ENCODE data around the gene ISOC2.

GRCh38 chr19:55452749-55453346 lies 8.6 kb downstream of the ISOC2 start:
- TF ChIP-seq CTCF (IDR thresholded peaks at IDR 0.05 in 2 of 3, conservative IDR thresholded peaks at IDR 0.05 in 1 of 3; ENCODE audit: insufficient read depth in 2 of 3, low read depth in 1 of 3, low read length in 3 of 3) (no peak), BCL6 (CRISPR knock-in tag; IDR thresholded peaks at IDR 0.05) (no peak), BACH1 (tag; IDR thresholded peaks at IDR 0.05) (no peak), ZNF592 (IDR thresholded peaks at IDR 0.05) (no peak)
